ENCODE measurements around the gene E2F8. TPM values are rescaled to one million over a fixed set of nuclear protein-coding genes. Genes with fewer than 3 reads are reported as not detected.
A peak's percentile ranks its signal among the peaks of the same experiment; 100 is the strongest.

Gene E2F8
- total and polyA plus RNA-seq, 7 experiments from 2014 or later, result 0.17 to 25.4 TPM; not detected in 5

DNA sequence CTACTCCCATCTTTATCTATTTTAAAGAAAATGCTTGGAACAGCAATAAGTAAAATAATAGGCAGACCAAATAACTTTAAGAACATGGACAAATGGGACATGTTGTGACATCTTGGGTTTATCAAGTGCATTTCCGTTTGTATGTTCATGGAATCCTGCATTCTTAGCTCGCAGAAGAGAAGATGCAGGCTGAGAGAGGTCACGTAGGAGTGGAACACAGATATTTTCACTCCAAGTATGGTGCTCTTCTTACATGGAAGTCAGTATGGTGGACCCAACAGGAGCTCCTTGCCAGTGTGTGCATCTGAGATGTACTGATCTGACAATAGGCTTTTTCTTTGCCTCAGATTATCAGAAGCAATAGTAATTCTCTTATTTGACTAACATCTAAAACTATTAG, 1.7 kb downstream of the E2F8 start:
- Histone ChIP-seq H3K4me1 (ENCODE audit: control insufficient read depth in 2 of 2, insufficient read depth in 2 of 2, low read length in 2 of 2) (peaks cover 12 to 13% of the 10 kb centered on the region in 2 donors), H3K27me3 (ENCODE audit: control insufficient read depth in 2 of 2, insufficient read depth in 2 of 2, low read length in 2 of 2) (peaks cover 8 to 25% of the 10 kb centered on the region in 2 donors), H3K4me3 (ENCODE audit: low read length) (no peak overlapping the region), H3K36me3 (ENCODE audit: control insufficient read depth in 2 of 3, insufficient read depth in 3 of 3, low read length in 3 of 3) (no peaks in the 10 kb centered on the region), H3K9me3 (ENCODE audit: control insufficient read depth in 2 of 3, low read length in 3 of 3) (no peaks in the 10 kb centered on the region), H3K27ac (ENCODE audit: low read depth, low read length) (no peak overlapping the region)
- intact Hi-C loops (cut with micrococcal nuclease), result loop anchor here in 1 of 2 donors (10.0 kb wide), 1 partner anchor 64 kb away; no protein-coding TSS in a partner anchor
- DNase-seq (no peak), ATAC-seq (no peak)
- peak overlapping the region in 6 of 10 donors; percentile 19 to 80 (median 38) for H3K4me3 Mint-ChIP-seq
- H3K27me3 Mint-ChIP-seq, result peaks cover 6 to 36% (median 27%) of the 10 kb centered on the region in 5 donors
- H3K4me1 Mint-ChIP-seq, result peaks cover 8 to 44% (median 22%) of the 10 kb centered on the region in 7 donors
- peaks cover 0 to 9% (median 0%) of the 10 kb centered on the region in 11 donors for H3K9me3 Mint-ChIP-seq
- ChIA-PET CTCF (no interaction called here), POLR2A (interaction anchor here (0.6 kb wide), 1 partner anchor 118 kb away, joined by 3 read pairs; no protein-coding TSS in a partner anchor)
- peak overlapping the region in 1 of 9 donors; percentile 15 for H3K27ac Mint-ChIP-seq
- H3K36me3 Mint-ChIP-seq, result peaks cover 0 to 27% (median 0%) of the 10 kb centered on the region in 5 donors

DNA sequence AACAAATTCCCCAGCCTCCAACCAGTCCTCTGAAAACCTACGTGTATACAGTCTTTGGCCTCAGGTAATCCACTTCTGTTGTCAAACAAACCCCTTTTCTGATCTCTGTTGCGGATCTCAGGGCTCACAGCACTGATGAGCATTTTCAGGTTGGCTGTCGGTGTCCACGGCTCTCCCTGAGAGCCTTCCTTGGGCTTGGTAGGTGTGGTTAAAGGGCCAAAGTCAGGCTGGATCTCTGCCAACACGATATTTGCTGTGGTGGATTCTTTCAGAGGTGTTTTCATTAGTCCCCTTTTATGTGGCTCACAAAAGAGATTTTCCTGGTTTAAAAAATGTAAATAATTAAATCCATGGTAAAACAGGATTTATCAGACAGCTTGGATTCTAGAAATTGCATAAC, 2.9 kb downstream of the E2F8 start:
- Mint-ChIP-seq H3K4me3 (no peak overlapping the region), H3K4me1 (peaks cover 7 to 34% (median 19%) of the 10 kb centered on the region in 7 donors), H3K9me3 (peaks cover 0 to 9% (median 0%) of the 10 kb centered on the region in 11 donors), H3K36me3 (peaks cover 0 to 27% (median 0%) of the 10 kb centered on the region in 5 donors), H3K27ac (no peak overlapping the region), H3K27me3 (peaks cover 6 to 23% (median 14%) of the 10 kb centered on the region in 5 donors)
- no peak overlapping the region for H3K27ac ChIP-seq (ENCODE audit: low read depth, low read length)
- no peak for ATAC-seq
- H3K4me1 ChIP-seq (ENCODE audit: control insufficient read depth in 2 of 2, insufficient read depth in 2 of 2, low read length in 2 of 2), result peaks cover 12 to 13% of the 10 kb centered on the region in 2 donors
- no peaks in the 10 kb centered on the region for H3K36me3 ChIP-seq (ENCODE audit: control insufficient read depth in 2 of 3, insufficient read depth in 3 of 3, low read length in 3 of 3)
- intact Hi-C loops (cut with micrococcal nuclease), result loop anchor here in 1 of 2 donors (10.0 kb wide), 1 partner anchor 63 kb away; no protein-coding TSS in a partner anchor
- ChIA-PET POLR2A (no interaction called here), CTCF (no interaction called here)
- no peak for DNase-seq
- H3K27me3 ChIP-seq (ENCODE audit: control insufficient read depth in 2 of 2, insufficient read depth in 2 of 2, low read length in 2 of 2), result peaks cover 8 to 16% of the 10 kb centered on the region in 2 donors
- H3K9me3 ChIP-seq (ENCODE audit: control insufficient read depth in 2 of 3, low read length in 3 of 3), result no peaks in the 10 kb centered on the region
- H3K4me3 ChIP-seq (ENCODE audit: low read length), result no peak overlapping the region

DNA sequence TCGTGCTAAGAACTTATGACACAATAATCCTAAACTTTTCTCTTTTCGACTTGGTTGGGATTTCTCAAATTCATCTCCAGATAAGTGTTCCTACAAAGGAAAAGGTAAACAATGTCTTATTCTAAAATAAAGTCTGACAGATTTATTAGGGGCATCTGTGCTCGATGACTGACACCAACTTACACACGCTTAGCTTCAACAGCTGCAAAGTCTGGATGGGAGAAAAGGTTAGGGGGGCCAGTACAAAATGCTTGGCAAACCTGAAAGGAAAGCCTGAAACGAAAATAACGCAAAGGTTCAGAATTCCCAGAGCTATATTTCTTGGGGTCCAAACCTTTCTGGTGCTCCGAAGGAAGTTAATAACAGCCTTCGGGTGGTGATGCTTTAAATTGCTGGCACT, 3.4 kb downstream of the E2F8 start:
- Histone ChIP-seq H3K36me3 (ENCODE audit: control insufficient read depth in 2 of 3, insufficient read depth in 3 of 3, low read length in 3 of 3) (no peaks in the 10 kb centered on the region), H3K27me3 (ENCODE audit: control insufficient read depth in 2 of 2, insufficient read depth in 2 of 2, low read length in 2 of 2) (peaks cover 6 to 12% of the 10 kb centered on the region in 2 donors), H3K4me3 (ENCODE audit: low read length) (no peak overlapping the region), H3K4me1 (ENCODE audit: control insufficient read depth in 2 of 2, insufficient read depth in 2 of 2, low read length in 2 of 2) (peaks cover 12% of the 10 kb centered on the region in 2 donors), H3K9me3 (ENCODE audit: control insufficient read depth in 2 of 3, low read length in 3 of 3) (no peaks in the 10 kb centered on the region), H3K27ac (ENCODE audit: low read depth, low read length) (no peak overlapping the region)
- intact Hi-C loops (cut with micrococcal nuclease), result loop anchor here in 1 of 2 donors (10.0 kb wide), 1 partner anchor 63 kb away; no protein-coding TSS in a partner anchor
- ChIA-PET CTCF (no interaction called here), POLR2A (no interaction called here)
- Mint-ChIP-seq H3K4me3 (no peak overlapping the region), H3K27ac (no peak overlapping the region), H3K9me3 (peaks cover 0 to 9% (median 0%) of the 10 kb centered on the region in 11 donors), H3K36me3 (peaks cover 0 to 27% (median 0%) of the 10 kb centered on the region in 5 donors), H3K4me1 (peaks cover 5 to 30% (median 15%) of the 10 kb centered on the region in 7 donors), H3K27me3 (peaks cover 5 to 19% (median 10%) of the 10 kb centered on the region in 5 donors)
- DNase-seq, result no peak
- no peak for ATAC-seq

DNA sequence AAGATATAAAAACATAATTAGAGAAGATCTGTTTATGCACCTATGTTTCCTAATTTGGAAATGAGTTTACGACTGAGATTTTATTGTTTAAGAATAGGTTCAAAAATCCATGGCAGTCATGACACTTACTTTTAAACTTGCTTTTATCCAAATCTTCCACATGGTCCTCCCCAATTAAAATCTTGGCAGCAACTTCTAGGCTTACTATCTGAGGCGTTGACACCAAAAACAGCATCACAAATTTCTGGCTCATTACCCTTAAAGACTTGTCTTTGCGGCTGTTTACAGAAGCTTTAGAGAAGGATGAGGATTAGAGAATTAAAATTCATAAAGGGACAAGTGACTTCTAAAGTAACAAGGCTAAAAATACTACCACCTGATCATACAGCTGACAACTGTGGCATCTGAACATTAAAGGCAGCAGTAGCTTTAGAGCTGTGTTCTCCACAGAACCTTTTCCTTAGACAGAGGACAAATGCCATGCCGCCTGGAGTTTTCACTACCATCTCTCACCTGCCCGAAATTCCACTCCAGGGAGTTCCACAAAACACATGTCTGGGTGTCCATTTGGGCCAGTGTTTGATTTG, 6.4 kb downstream of the E2F8 start:
- intact Hi-C loops (cut with micrococcal nuclease), result loop anchor here (2.0 to 10.0 kb wide), 2 partner anchors 60 to 484 kb away; no protein-coding TSS in a partner anchor
- no peak for DNase-seq
- Mint-ChIP-seq H3K4me1 (peaks cover 0 to 39% (median 0%) of the 10 kb centered on the region in 7 donors), H3K9me3 (peaks cover 0 to 3% (median 0%) of the 10 kb centered on the region in 11 donors), H3K27me3 (peaks cover 0 to 11% (median 3%) of the 10 kb centered on the region in 5 donors), H3K27ac (no peak overlapping the region), H3K36me3 (peaks cover 0 to 39% (median 0%) of the 10 kb centered on the region in 5 donors), H3K4me3 (no peak overlapping the region)
- ChIA-PET CTCF (no interaction called here), POLR2A (no interaction called here)
- H3K27me3 ChIP-seq (ENCODE audit: control insufficient read depth in 2 of 2, insufficient read depth in 2 of 2, low read length in 2 of 2), result no peaks in the 10 kb centered on the region
- H3K4me3 ChIP-seq (ENCODE audit: low read length), result no peak overlapping the region
- H3K9me3 ChIP-seq (ENCODE audit: control insufficient read depth in 2 of 3, low read length in 3 of 3), result no peaks in the 10 kb centered on the region
- no peak overlapping the region for H3K27ac ChIP-seq (ENCODE audit: low read depth, low read length)
- ATAC-seq, result no peak
- H3K36me3 ChIP-seq (ENCODE audit: control insufficient read depth in 2 of 3, insufficient read depth in 3 of 3, low read length in 3 of 3), result no peaks in the 10 kb centered on the region
- no peaks in the 10 kb centered on the region for H3K4me1 ChIP-seq (ENCODE audit: control insufficient read depth in 2 of 2, insufficient read depth in 2 of 2, low read length in 2 of 2)

DNA sequence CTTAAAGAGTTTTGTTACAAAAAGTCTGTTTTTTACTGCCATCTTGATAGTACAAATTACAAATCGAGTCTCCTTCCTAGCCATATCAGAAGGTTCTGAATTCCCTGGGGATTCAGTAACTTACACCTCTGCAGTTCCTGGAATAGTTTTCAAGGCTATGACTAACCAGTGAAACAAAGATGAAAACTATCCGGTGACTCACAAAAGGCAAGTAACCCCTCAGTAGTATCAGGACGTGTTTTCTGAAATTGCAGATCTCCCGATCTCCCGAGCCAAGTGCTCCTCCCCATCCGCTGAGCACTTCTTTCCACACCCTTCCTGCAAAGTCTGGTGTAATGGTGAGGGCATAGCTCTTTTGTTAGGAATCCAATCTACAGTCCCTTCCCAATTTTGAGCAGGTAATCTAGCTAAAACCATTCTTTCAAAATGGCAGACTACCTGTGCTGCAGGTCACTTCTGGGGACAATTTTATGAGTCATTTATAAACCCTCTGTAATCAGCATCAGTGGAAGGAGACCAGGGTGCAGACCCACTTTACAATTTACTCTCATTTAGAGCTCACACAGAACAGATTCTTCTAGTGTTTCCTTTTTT, 7.7 kb downstream of the E2F8 start:
- Mint-ChIP-seq H3K27ac (no peak overlapping the region), H3K4me3 (no peak overlapping the region), H3K9me3 (peaks cover 0 to 3% (median 0%) of the 10 kb centered on the region in 11 donors), H3K27me3 (peaks cover 0 to 10% (median 0%) of the 10 kb centered on the region in 5 donors), H3K36me3 (peaks cover 0 to 34% (median 0%) of the 10 kb centered on the region in 5 donors), H3K4me1 (peaks cover 0 to 28% (median 0%) of the 10 kb centered on the region in 7 donors)
- ChIA-PET CTCF (no interaction called here), POLR2A (no interaction called here)
- no peaks in the 10 kb centered on the region for H3K9me3 ChIP-seq (ENCODE audit: control insufficient read depth in 2 of 3, low read length in 3 of 3)
- H3K27ac ChIP-seq (ENCODE audit: low read depth, low read length), result no peak overlapping the region
- DNase-seq (no peak), ATAC-seq (no peak)
- no peak overlapping the region for H3K4me3 ChIP-seq (ENCODE audit: low read length)
- no peaks in the 10 kb centered on the region for H3K27me3 ChIP-seq (ENCODE audit: control insufficient read depth in 2 of 2, insufficient read depth in 2 of 2, low read length in 2 of 2)
- no peaks in the 10 kb centered on the region for H3K4me1 ChIP-seq (ENCODE audit: control insufficient read depth in 2 of 2, insufficient read depth in 2 of 2, low read length in 2 of 2)
- intact Hi-C loops (cut with micrococcal nuclease), result loop anchor here in 1 of 2 donors (10.0 kb wide), 1 partner anchor 58 kb away; no protein-coding TSS in a partner anchor
- H3K36me3 ChIP-seq (ENCODE audit: control insufficient read depth in 2 of 3, insufficient read depth in 3 of 3, low read length in 3 of 3), result no peaks in the 10 kb centered on the region

DNA sequence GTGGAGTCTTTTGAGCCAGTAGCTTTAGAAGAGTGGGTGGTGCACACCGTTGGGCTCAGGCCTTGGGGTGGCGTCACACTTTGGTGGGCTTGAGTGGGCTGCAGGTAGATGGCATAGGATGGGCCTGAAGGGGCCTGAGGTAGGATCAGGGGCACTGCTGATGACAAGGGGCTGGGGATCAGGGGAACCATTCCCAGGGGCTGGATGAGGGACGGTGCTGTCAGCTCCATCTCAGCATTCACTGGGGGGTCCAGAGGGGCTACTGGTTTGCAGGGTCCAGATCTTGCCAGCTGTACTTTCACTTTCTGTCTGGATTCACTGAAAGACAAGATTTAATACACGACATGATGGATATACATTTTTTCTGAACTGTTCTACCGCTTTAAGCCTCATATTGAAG, 11.1 kb downstream of the E2F8 start:
- Histone ChIP-seq H3K4me3 (ENCODE audit: low read length) (no peak overlapping the region), H3K4me1 (ENCODE audit: control insufficient read depth in 2 of 2, insufficient read depth in 2 of 2, low read length in 2 of 2) (no peaks in the 10 kb centered on the region), H3K36me3 (ENCODE audit: control insufficient read depth in 2 of 3, insufficient read depth in 3 of 3, low read length in 3 of 3) (no peaks in the 10 kb centered on the region), H3K27ac (ENCODE audit: low read depth, low read length) (no peak overlapping the region), H3K9me3 (ENCODE audit: control insufficient read depth in 2 of 3, low read length in 3 of 3) (no peaks in the 10 kb centered on the region), H3K27me3 (ENCODE audit: control insufficient read depth in 2 of 2, insufficient read depth in 2 of 2, low read length in 2 of 2) (no peaks in the 10 kb centered on the region)
- Mint-ChIP-seq H3K9me3 (peaks cover 0 to 2% (median 0%) of the 10 kb centered on the region in 11 donors), H3K36me3 (peaks cover 0 to 35% (median 0%) of the 10 kb centered on the region in 5 donors), H3K27ac (peak overlapping the region in 1 of 9 donors; percentile 40), H3K4me1 (peaks cover 0 to 17% (median 0%) of the 10 kb centered on the region in 7 donors), H3K4me3 (no peak overlapping the region), H3K27me3 (peaks cover 0 to 11% (median 0%) of the 10 kb centered on the region in 5 donors)
- ChIA-PET POLR2A (no interaction called here), CTCF (no interaction called here)
- DNase-seq (no peak), ATAC-seq (no peak)
- intact Hi-C loops (cut with micrococcal nuclease), result loop anchor here in 1 of 2 donors (10.0 kb wide), 1 partner anchor 55 kb away; no protein-coding TSS in a partner anchor

Data from naive thymus-derived CD4-positive, alpha-beta T cell (primary cell).